GM12878 (cell line): ENCODE results near the gene MTMR1.

Experiments used
- ATF2 ChIP-seq: IDR thresholded peaks from 2 replicates; pipeline ENCODE4 v1.6.1; 2012; ENCODE audit warnings: low read length, inconsistent platforms
- CREB1 ChIP-seq: IDR thresholded peaks from 2 replicates; pipeline ENCODE4 v1.6.1; 2012; ENCODE audit warnings: low read depth, mild to moderate bottlenecking, inconsistent platforms
- CREM ChIP-seq: IDR thresholded peaks from 2 replicates; pipeline ENCODE4 v1.6.1; 2014; ENCODE audit warnings: antibody characterized with exemption, low read depth
- CTCF ChIP-seq, 3 experiments: IDR thresholded peaks in 2 of 3; conservative IDR thresholded peaks in 1 of 3; 2 replicates each; pipeline ENCODE4 v1.5.1; 2011; ENCODE audit warnings: low read depth in 3 of 3, low read length in 3 of 3, mild to moderate bottlenecking in 3 of 3, control low read depth in 2 of 3, moderate library complexity in 2 of 3, inconsistent platforms in 1 of 3, mixed read lengths in 1 of 3; ENCODE audit not compliant: control insufficient read depth in 2 of 3, insufficient read depth in 1 of 3; ENCODE audit errors: extremely low read depth in 1 of 3
- EGR1 ChIP-seq, 2 experiments: IDR thresholded peaks; 1 replicate in 1 of 2; 2 replicates in 1 of 2; pipeline ENCODE4 v1.6.1; 2011 to 2012; ENCODE audit warnings: low read depth in 2 of 2, low read length in 2 of 2, borderline replicate concordance in 1 of 2, mild to moderate bottlenecking in 1 of 2, moderate library complexity in 1 of 2
- NFXL1 ChIP-seq: fragments of 450-650 bp; IDR thresholded peaks from 2 replicates; pipeline ENCODE4 v1.6.1; 2017; ENCODE audit warnings: antibody characterized with exemption, mild to moderate bottlenecking, borderline replicate concordance
- PBX3 ChIP-seq: IDR thresholded peaks from 2 replicates; pipeline ENCODE4 v1.6.1; 2011; ENCODE audit warnings: mild to moderate bottlenecking, low read depth, low read length, moderate library complexity; ENCODE audit not compliant: insufficient replicate concordance
- POLR2A ChIP-seq: IDR thresholded peaks from 2 replicates; pipeline ENCODE4 v1.6.1; 2011; ENCODE audit warnings: low read depth, mild to moderate bottlenecking, low read length
- RB1 ChIP-seq: fragments of 450-650 bp; formaldehyde crosslinking; IDR thresholded peaks from 2 replicates; pipeline ENCODE4 v1.6.1; 2017; ENCODE audit warnings: mild to moderate bottlenecking, borderline replicate concordance
- RCOR1 ChIP-seq: conservative IDR thresholded peaks from 2 replicates; pipeline ENCODE4 v1.6.1; 2012; ENCODE audit warnings: low read depth, low read length, improper control_type of control experiment
- ZNF274 ChIP-seq: IDR thresholded peaks from one replicate; pipeline ENCODE4 v1.8.0; 2011; ENCODE audit not compliant: insufficient read length, insufficient read depth

GRCh38 chrX:150763810-150764209, 70.6 kb downstream of the MTMR1 start:
- no peak for TF ChIP-seq RCOR1
- TF ChIP-seq CTCF (IDR thresholded peaks at IDR 0.05 in 2 of 3, conservative IDR thresholded peaks at IDR 0.05 in 1 of 3; ENCODE audit: control insufficient read depth in 2 of 3, extremely low read depth in 1 of 3, insufficient read depth in 1 of 3, low read depth in 3 of 3, low read length in 3 of 3): no peak
- no peak for TF ChIP-seq CREB1
- TF ChIP-seq EGR1 (IDR thresholded peaks at IDR 0.05; ENCODE audit: borderline replicate concordance in 1 of 2, low read depth in 2 of 2, low read length in 2 of 2): no peak
- TF ChIP-seq RB1: no peak
- TF ChIP-seq ATF2: no peak
- TF ChIP-seq CREM: no peak
- TF ChIP-seq PBX3: no peak
- TF ChIP-seq ZNF274: no peak
- TF ChIP-seq NFXL1: no peak
- TF ChIP-seq POLR2A: no peak
